Right renal cortex interstitium (tissue), 3 donors: ENCODE measurements around the gene EPHA8. TPM values are rescaled to one million over a fixed set of nuclear protein-coding genes. Genes with fewer than 3 reads are reported as not detected.

ENCODE experiments used
- DNase-seq, 3 donors: peaks; one replicate each; pipeline ENCODE4 v3.0.0-alpha.2; 2013; ENCODE audit warnings: low read depth in 3 of 3, low spot score in 2 of 3
- polyA plus RNA-seq, 3 donors: library from polyadenylated mRNA; unstranded; fragments of 120-200 nt; gene quantifications; one replicate each; pipeline ENCODE4 v1.2.1, GENCODE V29; 2013; ENCODE audit not compliant: insufficient read length in 3 of 3

The EPHA8 gene
- polyA plus RNA-seq, 3 donors, result 1.0 to 1.4 (median 1.3) TPM

GRCh38 chr1:22638476-22639234 is 75.4 kb downstream of the EPHA8 start:
- no peak for DNase-seq

GRCh38 chr1:22639286-22639685 is 76.0 kb downstream of the EPHA8 start:
- DNase-seq, result no peak

DNA sequence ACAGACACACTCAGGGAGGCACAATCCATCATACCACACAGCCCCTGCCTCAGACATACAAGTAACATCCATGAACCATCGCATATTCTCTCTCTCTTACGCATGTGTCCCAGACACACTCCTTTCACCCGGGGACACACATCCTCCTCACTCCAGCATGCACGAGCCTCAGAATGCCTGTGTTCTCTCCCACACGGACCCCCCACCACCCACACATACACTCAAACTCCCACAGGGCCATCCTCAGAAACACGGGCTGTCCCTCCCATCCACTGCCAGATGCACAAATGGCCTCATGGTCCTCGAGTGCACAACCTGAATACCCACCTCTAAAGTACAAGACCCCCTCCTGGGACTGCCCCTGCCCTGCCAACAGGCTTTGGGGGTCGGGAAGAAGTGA is 78.0 kb downstream of the EPHA8 start:
- no peak for DNase-seq

DNA sequence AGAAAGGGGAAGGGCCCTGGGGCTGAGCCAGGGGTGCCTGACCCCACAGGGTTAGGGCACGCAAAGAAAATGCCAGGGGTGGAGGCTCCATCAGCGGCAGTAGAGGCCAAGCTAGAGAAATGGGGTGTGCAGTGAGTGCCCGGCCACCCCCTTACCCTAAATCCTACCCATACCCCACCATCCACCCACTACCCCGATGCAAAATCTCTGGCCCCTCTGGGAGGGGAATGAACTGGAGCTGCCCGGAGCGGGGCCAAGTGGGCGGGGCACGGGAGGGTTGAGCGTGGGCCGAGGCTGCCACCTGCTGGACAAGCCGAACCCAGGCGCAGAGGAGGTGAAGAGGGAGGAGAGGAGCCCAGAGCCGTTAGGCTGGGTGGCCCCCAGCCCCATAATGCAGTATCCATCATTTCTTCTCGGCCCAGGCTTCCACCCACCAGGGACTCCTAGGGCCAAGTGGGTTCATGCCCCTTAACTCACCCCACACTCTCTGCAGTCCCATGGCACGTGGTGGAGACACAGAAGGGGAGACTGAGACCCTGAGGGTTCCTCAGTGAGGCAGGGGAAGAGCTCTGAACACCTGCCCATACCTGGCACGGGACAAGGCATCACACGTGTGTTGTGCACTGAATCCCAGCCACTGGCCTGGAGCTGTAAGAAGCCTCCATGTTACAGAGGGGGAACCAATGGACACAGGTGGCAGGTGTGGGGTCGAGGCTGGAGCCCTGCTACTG is 78.8 kb downstream of the EPHA8 start:
- DNase-seq, result no peak

DNA sequence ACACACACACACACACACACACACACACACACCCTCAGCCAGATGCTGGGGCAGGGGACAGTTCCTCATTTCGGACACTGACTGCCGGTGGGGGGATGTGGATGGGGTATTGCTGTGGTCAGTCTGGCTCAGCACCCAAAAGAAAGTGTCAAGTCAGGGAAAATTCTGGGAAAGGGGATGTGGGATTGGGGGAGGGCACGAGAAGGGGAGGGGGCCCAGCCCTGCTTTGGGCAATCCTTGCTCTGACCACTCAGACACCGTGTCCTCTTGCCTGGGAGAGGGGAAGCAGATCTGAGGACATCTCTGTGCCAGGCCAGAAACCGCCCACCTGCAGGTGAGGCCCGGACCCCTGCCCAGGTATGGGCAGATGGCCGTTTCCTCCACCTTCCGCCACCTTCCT is 80.1 kb downstream of the EPHA8 start, which contains the start of gene C1QC:
Gene C1QC, plus strand, starts transcription at position 253 of the 400 bp plus-strand sequence. CDS start 391 bp downstream, outside the sequence.
- no peak for DNase-seq

- DNase-seq, result no peak
Observed at GRCh38 chr1:22643928-22644327, 80.6 kb downstream of the EPHA8 start.

DNA sequence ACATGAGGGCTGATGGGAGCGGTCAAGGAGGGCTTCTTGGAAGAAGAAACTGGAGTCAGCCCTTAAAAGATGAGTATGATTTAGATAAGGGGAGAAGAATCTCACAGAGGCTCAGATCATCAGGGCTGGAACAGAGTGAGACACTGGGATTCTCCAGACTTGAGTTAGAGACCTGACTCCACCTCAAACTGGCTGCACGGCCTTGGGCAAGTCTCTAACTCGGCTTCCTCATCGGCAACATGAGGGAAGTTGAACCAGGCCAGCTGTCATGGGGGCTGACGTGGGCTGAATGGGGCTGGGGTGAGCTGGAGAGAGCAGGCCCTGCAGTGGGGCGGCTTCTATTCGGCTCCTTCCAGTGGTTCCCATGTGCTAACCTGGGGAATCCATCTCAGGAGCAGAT is 82.6 kb downstream of the EPHA8 start:
- no peak for DNase-seq

DNA sequence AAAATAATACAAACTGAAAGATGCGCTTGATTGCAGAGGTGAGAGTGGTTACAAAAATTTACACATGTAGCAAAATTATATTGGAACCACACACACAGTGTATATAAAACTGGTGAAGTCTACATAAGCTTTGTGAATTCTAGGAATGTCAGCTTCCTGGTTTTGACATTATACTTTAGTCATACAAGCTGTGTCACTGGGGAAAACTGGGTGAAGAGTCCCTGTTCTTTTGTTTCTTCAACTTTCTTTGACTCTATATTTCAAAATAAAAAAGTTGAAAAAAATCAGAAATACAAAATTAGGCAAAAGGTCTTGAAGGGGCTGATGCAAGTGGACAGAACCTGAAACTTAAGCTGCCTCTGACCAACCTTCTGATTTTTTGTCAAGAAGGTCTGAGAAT is 83.1 kb downstream of the EPHA8 start:
- no peak for DNase-seq

DNA sequence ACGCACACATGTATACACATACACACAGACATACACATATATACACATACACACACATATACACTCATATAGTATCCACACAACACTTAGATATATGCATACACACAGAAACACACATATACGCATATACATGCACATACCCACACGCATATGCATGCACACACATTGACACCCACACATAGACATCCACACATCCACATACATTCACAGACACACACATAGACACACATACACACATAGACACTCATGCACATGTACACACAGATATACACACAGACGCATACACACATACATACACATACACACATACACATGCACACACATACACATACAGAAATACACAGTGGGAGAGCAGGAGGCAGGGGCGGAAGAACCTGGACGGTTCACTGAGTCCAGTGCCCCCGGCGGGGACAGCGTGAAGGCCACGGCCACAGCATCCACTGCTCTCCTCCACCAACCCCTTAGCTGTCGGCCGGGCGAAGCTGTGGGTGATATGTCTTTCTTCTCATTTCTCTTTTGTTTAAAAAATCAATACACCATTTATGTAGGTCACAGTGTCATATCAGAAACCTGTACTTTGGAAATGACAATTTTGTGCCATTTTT is 86.9 kb downstream of the EPHA8 start:
- DNase-seq, result no peak

DNA sequence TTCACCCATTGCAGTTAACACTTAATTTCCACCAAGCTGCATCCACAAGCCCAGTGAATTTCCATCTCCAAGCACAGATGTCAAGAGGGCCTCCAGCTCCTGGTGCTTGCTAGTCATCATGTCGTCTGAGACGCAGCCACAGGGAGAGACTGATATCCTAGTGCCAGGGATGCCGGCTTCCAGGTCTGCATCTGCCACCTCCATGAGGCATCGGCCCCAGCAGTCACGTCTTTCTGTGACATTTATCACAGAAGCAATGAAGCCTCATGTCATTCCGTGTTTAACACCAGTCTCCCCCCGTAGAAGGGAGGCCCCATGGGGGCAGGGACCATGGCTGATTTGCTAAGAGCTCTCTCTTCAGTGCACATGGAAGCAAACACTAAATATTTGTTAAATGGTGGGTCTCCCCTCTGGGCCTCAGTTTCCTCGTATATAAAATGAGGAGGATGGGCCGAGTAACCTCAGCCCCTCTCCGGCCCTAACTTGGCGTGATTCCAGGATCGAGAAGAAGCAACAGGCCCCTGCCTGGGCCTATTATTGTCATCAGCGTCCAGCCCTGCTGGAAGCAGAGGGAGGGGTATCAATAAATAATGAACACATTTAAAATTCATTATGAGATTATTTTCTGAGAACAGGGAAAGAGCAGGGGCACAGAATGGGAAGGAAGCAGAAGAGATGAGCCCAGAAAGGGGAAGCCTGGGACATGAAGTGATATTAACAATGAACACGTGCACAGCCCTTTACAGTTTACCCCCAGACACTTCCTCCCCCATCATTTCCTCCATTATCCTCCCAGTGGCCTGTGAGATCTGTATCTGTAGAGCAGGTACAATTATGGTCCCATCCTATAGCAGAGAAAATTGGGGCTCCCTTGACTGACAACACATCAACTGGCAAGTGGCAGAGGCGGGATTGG is 88.9 kb downstream of the EPHA8 start:
- no peak for DNase-seq

DNA sequence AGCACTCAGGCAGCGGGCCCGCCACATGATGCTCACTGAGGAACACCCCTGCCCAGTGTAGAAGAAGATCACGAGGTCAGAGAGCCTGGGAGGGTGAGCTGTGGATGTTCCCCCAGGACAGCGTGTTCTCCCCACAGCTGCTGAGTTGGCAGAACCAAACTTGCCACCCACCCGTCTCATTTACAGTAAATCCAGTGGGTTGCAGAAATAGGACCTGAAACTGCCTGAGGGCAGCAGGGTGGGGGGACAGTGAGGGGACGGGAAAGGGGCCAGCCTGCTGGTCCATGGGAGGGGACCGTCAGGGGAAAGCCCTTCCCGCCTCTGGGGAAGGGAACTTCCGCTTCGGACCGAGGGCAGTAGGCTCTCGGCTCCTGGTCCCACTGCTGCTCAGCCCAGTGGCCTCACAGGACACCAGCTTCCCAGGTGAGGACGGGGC is 89.6 kb downstream of the EPHA8 start, which contains the start of gene C1QB:
Gene C1QB, plus strand, starts transcription at position 356 of the 436 bp plus-strand sequence. CDS start 6,227 bp downstream, outside the sequence.
- DNase-seq, result no peak

Other genes with a start within 250 kb of the EPHA8 start
- gene ZBTB40, start 111.6 kb upstream of the EPHA8 start, polyA plus RNA-seq, result 10 to 100 TPM; 18.4 to 19.8 (median 19.3) TPM
- gene C1QA, start 73.1 kb downstream of the EPHA8 start, polyA plus RNA-seq, result 10 to 100 TPM in 2 of 3 donors, 1 to 10 TPM in 1; 9.1 to 14.3 (median 13.7) TPM
- gene C1QC, start 80.1 kb downstream of the EPHA8 start, polyA plus RNA-seq, result 10 to 100 TPM in 2 of 3 donors, 1 to 10 TPM in 1; 8.4 to 13.7 (median 10.9) TPM
- 10 to 100 TPM in 1 of 3 donors, 1 to 10 TPM in 2; 6.2 to 10.1 (median 7.4) TPM for gene C1QB, start 89.7 kb downstream of the EPHA8 start, polyA plus RNA-seq
- 10 to 100 TPM in 2 of 3 donors, 1 to 10 TPM in 1; 9.3 to 12.8 (median 11.9) TPM for gene EPHB2, start 147.3 kb downstream of the EPHA8 start, polyA plus RNA-seq